Measurements from ENCODE around the gene AEBP1. TPM values are rescaled to one million over a fixed set of nuclear protein-coding genes. Genes with fewer than 3 reads are reported as not detected.

Gene AEBP1
- total RNA-seq, 1 donor from 2014 or later = 65.0 TPM

- FAIRE-seq = no peak
- H2AFZ ChIP-seq (ENCODE audit: low read depth, low read length) = no peak overlapping the region
- H3K9me3 Mint-ChIP-seq (ENCODE audit: unreplicated experiment) = no peaks in the 10 kb centered on the region
Measured at GRCh38 chr7:44071726-44072363, 32.3 kb upstream of the AEBP1 start.

DNA sequence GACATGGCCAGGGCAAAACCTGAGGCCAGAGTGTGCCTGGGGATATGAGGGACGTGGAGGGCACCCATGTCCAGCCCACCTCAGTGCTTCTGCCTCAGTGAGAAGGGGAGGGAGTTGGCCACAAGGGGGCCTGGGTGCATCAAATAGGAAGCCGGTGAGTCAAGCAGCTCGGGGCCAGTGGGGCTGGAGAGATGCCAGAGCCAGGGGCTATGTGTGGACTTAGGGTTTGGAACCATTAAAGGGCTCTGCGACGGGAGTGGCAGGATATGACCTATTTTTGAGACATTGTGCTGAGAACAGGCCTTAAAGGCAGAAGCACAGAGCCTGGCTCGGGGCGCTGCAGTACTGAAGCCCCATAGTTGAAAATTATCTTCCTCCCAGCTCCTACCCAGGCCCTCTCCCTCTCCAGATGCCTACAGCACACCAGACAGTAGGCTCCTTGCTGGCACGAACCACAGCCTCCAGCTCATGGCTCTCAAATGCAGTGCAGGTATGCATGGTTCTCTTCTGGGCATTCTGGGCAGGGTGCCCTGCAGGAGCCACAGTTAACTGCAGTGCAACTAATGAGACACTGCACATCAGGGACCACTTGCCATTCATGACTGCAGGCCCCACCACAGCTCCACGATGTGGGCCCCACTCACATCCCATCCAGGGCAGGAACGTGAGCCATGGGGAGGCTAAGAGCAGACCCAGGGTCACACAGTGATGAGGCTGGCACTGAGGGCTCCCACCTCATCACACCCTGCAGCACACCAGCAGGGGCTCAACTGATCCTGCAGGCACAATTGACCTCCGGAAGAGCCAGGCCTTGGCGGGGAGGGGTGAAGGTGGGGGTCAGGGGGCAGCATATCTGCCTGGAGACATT is 31.5 kb upstream of the AEBP1 start:
- peaks cover 3% of the 10 kb centered on the region for H3K36me3 ChIP-seq (ENCODE audit: insufficient read depth, low read length)
- H3K4me1 Mint-ChIP-seq (ENCODE audit: low read depth, unreplicated experiment) = peaks cover 11% of the 10 kb centered on the region
- TF ChIP-seq EZH2 (IDR thresholded peaks at IDR 0.05; ENCODE audit: insufficient read depth, low read length) = no peak
- TF ChIP-seq, protein P1, sequence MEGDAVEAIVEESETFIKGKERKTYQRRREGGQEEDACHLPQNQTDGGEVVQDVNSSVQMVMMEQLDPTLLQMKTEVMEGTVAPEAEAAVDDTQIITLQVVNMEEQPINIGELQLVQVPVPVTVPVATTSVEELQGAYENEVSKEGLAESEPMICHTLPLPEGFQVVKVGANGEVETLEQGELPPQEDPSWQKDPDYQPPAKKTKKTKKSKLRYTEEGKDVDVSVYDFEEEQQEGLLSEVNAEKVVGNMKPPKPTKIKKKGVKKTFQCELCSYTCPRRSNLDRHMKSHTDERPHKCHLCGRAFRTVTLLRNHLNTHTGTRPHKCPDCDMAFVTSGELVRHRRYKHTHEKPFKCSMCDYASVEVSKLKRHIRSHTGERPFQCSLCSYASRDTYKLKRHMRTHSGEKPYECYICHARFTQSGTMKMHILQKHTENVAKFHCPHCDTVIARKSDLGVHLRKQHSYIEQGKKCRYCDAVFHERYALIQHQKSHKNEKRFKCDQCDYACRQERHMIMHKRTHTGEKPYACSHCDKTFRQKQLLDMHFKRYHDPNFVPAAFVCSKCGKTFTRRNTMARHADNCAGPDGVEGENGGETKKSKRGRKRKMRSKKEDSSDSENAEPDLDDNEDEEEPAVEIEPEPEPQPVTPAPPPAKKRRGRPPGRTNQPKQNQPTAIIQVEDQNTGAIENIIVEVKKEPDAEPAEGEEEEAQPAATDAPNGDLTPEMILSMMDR (IDR thresholded peaks at IDR 0.05; ENCODE audit: insufficient read depth, low read depth, low read length) = peak; percentile 72
- H3K4me3 ChIP-seq (ENCODE audit: insufficient read depth, low read depth, low read length) = no peak overlapping the region
- no peak overlapping the region for H2AFZ ChIP-seq (ENCODE audit: low read depth, low read length)
- peak overlapping the region; percentile 36 for H3K27ac ChIP-seq (ENCODE audit: low read depth, low read length)
- no peaks in the 10 kb centered on the region for H3K27me3 ChIP-seq (ENCODE audit: insufficient read depth, low read length)
- H4K20me1 ChIP-seq (ENCODE audit: insufficient read depth, low read length) = peaks cover under 1% of the 10 kb centered on the region
- peak overlapping the region; percentile 73 for H3K4me2 ChIP-seq (ENCODE audit: low read length)
- no peak overlapping the region for H3K4me3 Mint-ChIP-seq (ENCODE audit: unreplicated experiment)
- peak overlapping the region; percentile 42 for H3K9ac ChIP-seq (ENCODE audit: low read length)
- peak; percentile 71 for DNase-seq (ENCODE audit: low read depth)
- H3K27me3 Mint-ChIP-seq (ENCODE audit: low read depth, unreplicated experiment) = no peaks in the 10 kb centered on the region
- H3K4me1 ChIP-seq (ENCODE audit: insufficient read depth, low read length) = peaks cover 26% of the 10 kb centered on the region
- H3K79me2 ChIP-seq (ENCODE audit: insufficient read depth, low read length) = no peaks in the 10 kb centered on the region
- peaks cover 13% of the 10 kb centered on the region for H3K36me3 Mint-ChIP-seq (ENCODE audit: low read depth, unreplicated experiment)
- peak; percentile 52 for FAIRE-seq
- H3K9me3 ChIP-seq (ENCODE audit: insufficient read depth, low read depth, low read length) = no peaks in the 10 kb centered on the region
- H3K27ac Mint-ChIP-seq (ENCODE audit: unreplicated experiment) = peak overlapping the region; percentile 29
- H3K9me3 Mint-ChIP-seq (ENCODE audit: unreplicated experiment) = no peaks in the 10 kb centered on the region

More at GRCh38 chr7:44071726-44072363, 32.3 kb upstream of the AEBP1 start:
- no peak for DNase-seq (ENCODE audit: low read depth)
- Mint-ChIP-seq H3K36me3 (ENCODE audit: low read depth, unreplicated experiment) (peaks cover 10% of the 10 kb centered on the region), H3K27ac (ENCODE audit: unreplicated experiment) (peak overlapping the region; percentile 29), H3K27me3 (ENCODE audit: low read depth, unreplicated experiment) (no peaks in the 10 kb centered on the region), H3K4me3 (ENCODE audit: unreplicated experiment) (no peak overlapping the region), H3K4me1 (ENCODE audit: low read depth, unreplicated experiment) (peaks cover 13% of the 10 kb centered on the region)
- Histone ChIP-seq H3K9ac (ENCODE audit: low read length) (peak overlapping the region; percentile 42), H3K4me1 (ENCODE audit: insufficient read depth, low read length) (peaks cover 26% of the 10 kb centered on the region), H3K27me3 (ENCODE audit: insufficient read depth, low read length) (no peaks in the 10 kb centered on the region), H3K9me3 (ENCODE audit: insufficient read depth, low read depth, low read length) (no peaks in the 10 kb centered on the region), H3K79me2 (ENCODE audit: insufficient read depth, low read length) (no peaks in the 10 kb centered on the region), H4K20me1 (ENCODE audit: insufficient read depth, low read length) (peaks cover 8% of the 10 kb centered on the region), H3K4me2 (ENCODE audit: low read length) (peak overlapping the region; percentile 73), H3K27ac (ENCODE audit: low read depth, low read length) (peak overlapping the region; percentile 30), H3K36me3 (ENCODE audit: insufficient read depth, low read length) (peaks cover 2% of the 10 kb centered on the region), H3K4me3 (ENCODE audit: insufficient read depth, low read depth, low read length) (no peak overlapping the region)
- TF ChIP-seq, protein P1 (IDR thresholded peaks at IDR 0.05; ENCODE audit: insufficient read depth, low read depth, low read length) = no peak
- TF ChIP-seq EZH2 (IDR thresholded peaks at IDR 0.05; ENCODE audit: insufficient read depth, low read length) = no peak

All from astrocyte (in vitro differentiated cells and primary cell).